Body of pancreas (tissue), 4 donors: ENCODE results near the gene INTS2. TPM values are rescaled to one million over a fixed set of nuclear protein-coding genes. Genes with fewer than 3 reads are reported as not detected.
"Not testable (repeated sequence)": the region's sequence is repeated elsewhere in the genome, so short reads cannot be mapped to it uniquely, and the experiment has no call there.

Experiments used
- ATAC-seq: fragments of 150-250 bp; one replicate; pipeline ENCODE4 v1.9.1; 2016
- DNase-seq, 4 donors: peaks; one replicate each; pipeline ENCODE4 v3.0.0-alpha.2; 2019
- H3K27ac ChIP-seq, 4 donors: fragments of 200-600 bp; sonication (generic); 1 replicate in 3 of 4; 2 replicates in 1 of 4; pipeline versions ENCODE4 v1.5.1 to v1.6.1; 2016 to 2019; ENCODE audit warnings: mild to moderate bottlenecking in 1 of 4, mixed read lengths in 1 of 4, moderate library complexity in 1 of 4
- H3K27me3 ChIP-seq, 2 donors: fragments of 200-600 bp; sonication (generic); one replicate each; pipeline ENCODE4 v1.6.0; 2016; ENCODE audit warnings: mild to moderate bottlenecking in 1 of 2
- H3K36me3 ChIP-seq, 2 donors: fragments of 200-600 bp; sonication (generic); replicated peaks in 1 of 2; 2 replicates each; pipeline ENCODE4 v1.5.1; 2016; ENCODE audit warnings: low read depth in 2 of 2; ENCODE audit not compliant: insufficient read depth in 1 of 2
- H3K4me1 ChIP-seq: fragments of 200-600 bp; sonication (generic); one replicate; pipeline ENCODE4 v1.6.0; 2016
- H3K4me3 ChIP-seq, 2 donors: fragments of 200-600 bp; sonication (generic); 1 replicate in 1 of 2; 2 replicates in 1 of 2; pipeline ENCODE4 v1.5.1; 2016 to 2019
- H3K9me3 ChIP-seq, 3 donors: fragments of 200-600 bp; sonication (generic); 1 replicate in 2 of 3; 2 replicates in 1 of 3; pipeline ENCODE4 v1.5.1; 2016
- CTCF ChIP-seq, 7 experiments: fragments of 450-650 bp in 4 of 7; fragments of 200-600 bp in 3 of 7; sonication (generic) in 3 of 7; IDR thresholded peaks; one replicate each; pipeline ENCODE4 v1.5.1; 2016 to 2019; ENCODE audit warnings: antibody characterized with exemption in 7 of 7
- POLR2A ChIP-seq, 3 donors: fragments of 450-650 bp; IDR thresholded peaks; one replicate each; pipeline ENCODE4 v1.6.1; 2016; ENCODE audit warnings: antibody characterized with exemption in 3 of 3, mild to moderate bottlenecking in 2 of 3
- WGBS, 2 donors: methylation state at CpG; one replicate each; pipeline ENCODE4 v1.1.5; 2017; 5-methylcytosine and 5-hydroxymethylcytosine counted together
- intact Hi-C: fragments of 100-400 bp; cut with DNase I; formaldehyde crosslinking; loops from one replicate; pipeline ENCODE4 v1.15.1; 2023
- total RNA-seq, 2 donors: library from RNA; depleted of rRNA; stranded (reverse); fragments of >200 nt; gene quantifications; one replicate each; pipeline ENCODE4 v1.1.0, GENCODE V29; 2016

INTS2 gene
- total RNA-seq, 2 donors from 2014 or later: 3.6 to 13.2 TPM

- H3K27me3 ChIP-seq: no peaks in the 10 kb centered on the region
- no peaks in the 10 kb centered on the region for H3K36me3 ChIP-seq
- WGBS, 2 donors: 95 to 98% methylated on average over 8 of the region's 8 CpGs
- intact Hi-C loops: no loop called here
- H3K4me1 ChIP-seq: no peaks in the 10 kb centered on the region
- DNase-seq (no peak), ATAC-seq (no peak)
- no peak overlapping the region for H3K27ac ChIP-seq
- TF ChIP-seq POLR2A (IDR thresholded peaks at IDR 0.05): no peak
- no peak for TF ChIP-seq CTCF (IDR thresholded peaks at IDR 0.05)
- no peak overlapping the region for H3K4me3 ChIP-seq
- H3K9me3 ChIP-seq: no peaks in the 10 kb centered on the region
These were observed 100.0 kb downstream of the INTS2 start for GRCh38 chr17:61827649-61828395.

- ATAC-seq, intact Hi-C loops, H3K4me3 ChIP-seq, DNase-seq, H3K4me1 ChIP-seq, H3K36me3 ChIP-seq, H3K27me3 ChIP-seq, H3K9me3 ChIP-seq, H3K27ac ChIP-seq: not testable (repeated sequence)
- WGBS, 2 donors: 100% methylated on average over 1 of the region's 1 CpG
These were observed 100.9 kb downstream of the INTS2 start for GRCh38 chr17:61826866-61827265.

GRCh38 chr17:61826198-61826597, 101.6 kb downstream of the INTS2 start:
- H3K4me1 ChIP-seq, H3K27me3 ChIP-seq, H3K4me3 ChIP-seq, H3K27ac ChIP-seq, DNase-seq, intact Hi-C loops, H3K9me3 ChIP-seq, H3K36me3 ChIP-seq, ATAC-seq: not testable (repeated sequence)
- 62 to 63% methylated on average over 2 of the region's 2 CpGs for WGBS, 2 donors

- 93 to 95% methylated on average over 2 of the region's 2 CpGs for WGBS, 2 donors
- no peaks in the 10 kb centered on the region for H3K9me3 ChIP-seq
These were observed 102.2 kb downstream of the INTS2 start for GRCh38 chr17:61825448-61826137.

GRCh38 chr17:61822326-61823285, 105.2 kb downstream of the INTS2 start:
- WGBS, 2 donors: 83 to 84% methylated on average over 6 of the region's 6 CpGs

More at GRCh38 chr17:61825448-61826137, 102.2 kb downstream of the INTS2 start:
- no peak overlapping the region for H3K4me3 ChIP-seq
- ATAC-seq (no peak), DNase-seq (no peak)
- no peak overlapping the region for H3K27ac ChIP-seq
- intact Hi-C loops: no loop called here
- TF ChIP-seq POLR2A (IDR thresholded peaks at IDR 0.05): no peak
- no peaks in the 10 kb centered on the region for H3K27me3 ChIP-seq
- H3K36me3 ChIP-seq: no peaks in the 10 kb centered on the region
- no peaks in the 10 kb centered on the region for H3K4me1 ChIP-seq

More at GRCh38 chr17:61822326-61823285, 105.2 kb downstream of the INTS2 start:
- H3K4me1 ChIP-seq: no peaks in the 10 kb centered on the region
- no peaks in the 10 kb centered on the region for H3K36me3 ChIP-seq
- intact Hi-C loops: no loop called here
- TF ChIP-seq CTCF (IDR thresholded peaks at IDR 0.05) (no peak), POLR2A (IDR thresholded peaks at IDR 0.05) (no peak)
- no peaks in the 10 kb centered on the region for H3K9me3 ChIP-seq
- H3K4me3 ChIP-seq: no peak overlapping the region
- no peak for ATAC-seq
- DNase-seq: no peak
- no peaks in the 10 kb centered on the region for H3K27me3 ChIP-seq
- H3K27ac ChIP-seq: no peak overlapping the region
